Tibial nerve (tissue), 4 donors: Measurements from ENCODE around the gene C1orf167.

Experiments
- CTCF ChIP-seq, 5 experiments: fragments of 200-600 bp in 3 of 5; fragments of 450-650 bp in 2 of 5; sonication (generic) in 3 of 5; IDR thresholded peaks; one replicate each; pipeline ENCODE4 v1.5.1; 2016 to 2019; ENCODE audit warnings: antibody characterized with exemption in 5 of 5, mild to moderate bottlenecking in 3 of 5, moderate library complexity in 2 of 5
- EP300 ChIP-seq, 2 donors: sonication (generic); formaldehyde crosslinking; IDR thresholded peaks; one replicate each; pipeline ENCODE4 v1.6.1; 2017; ENCODE audit warnings: antibody characterized with exemption in 2 of 2, mild to moderate bottlenecking in 1 of 2
- POLR2A ChIP-seq, 2 donors: fragments of 450-650 bp; IDR thresholded peaks; one replicate each; pipeline ENCODE4 v1.6.1; 2017; ENCODE audit warnings: antibody characterized with exemption in 2 of 2, mild to moderate bottlenecking in 2 of 2, moderate library complexity in 2 of 2

DNA sequence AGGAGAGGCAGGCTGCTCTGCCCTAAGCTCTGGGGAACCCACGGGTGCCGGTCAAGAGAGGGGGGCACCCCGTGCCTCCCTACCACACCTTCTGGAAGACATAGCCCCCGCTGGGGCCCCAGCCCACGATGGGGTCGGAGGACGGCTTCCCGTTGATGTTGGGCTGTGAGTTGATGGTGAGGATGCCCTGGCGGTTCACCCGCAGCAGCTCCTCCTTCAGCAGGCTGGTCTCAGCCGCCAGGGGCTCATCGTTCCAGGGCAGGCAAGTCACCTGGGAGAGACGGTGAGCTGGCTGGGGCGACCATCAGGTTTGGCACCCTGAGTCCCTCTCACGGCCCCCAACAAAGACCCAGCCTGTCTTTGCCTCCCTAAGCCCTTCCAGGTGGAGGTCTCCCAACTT lies 31.8 kb downstream of the C1orf167 start:
- no peak for TF ChIP-seq POLR2A (IDR thresholded peaks at IDR 0.05)
- TF ChIP-seq CTCF (IDR thresholded peaks at IDR 0.05) = no peak
- no peak for TF ChIP-seq EP300 (IDR thresholded peaks at IDR 0.05)
